ENCODE data around the gene NOP10. TPM values are rescaled to one million over a fixed set of nuclear protein-coding genes. Genes with fewer than 3 reads are reported as not detected.
"Not testable (repeated sequence)": the region's sequence is repeated elsewhere in the genome, so short reads cannot be mapped to it uniquely, and the experiment has no call there.

The NOP10 gene
- 112 TPM for total RNA-seq

- peak within 1 kb of the TSS; percentile 98 for H3K4me3 ChIP-seq (ENCODE audit: low read length)
- no peaks in the 10 kb centered on the region for H3K9me3 ChIP-seq (ENCODE audit: low read depth, low read length)
- H3K4me1 ChIP-seq (ENCODE audit: insufficient read depth, low read length): peaks cover 31% of the 10 kb centered on the region
- no peaks in the 10 kb centered on the region for H3K27me3 ChIP-seq (ENCODE audit: insufficient read depth, low read length)
Measured at GRCh38 chr15:34342737-34343575, at the start of gene NOP10, which contains the start of gene NUTM1. NOP10 (minus strand) TSS chr15:34343136; CDS start chr15:34343073, 63 bp downstream. NUTM1 (plus strand) TSS chr15:34343315; CDS start chr15:34343697, 382 bp downstream.

- H3K9me3 ChIP-seq (ENCODE audit: low read depth, low read length); H3K4me3 ChIP-seq (ENCODE audit: low read length); H3K4me1 ChIP-seq (ENCODE audit: insufficient read depth, low read length); H3K27me3 ChIP-seq (ENCODE audit: insufficient read depth, low read length): not testable (repeated sequence)
Measured at GRCh38 chr15:34389594-34390086, 46.7 kb upstream of the NOP10 start.

- H3K9me3 ChIP-seq (ENCODE audit: low read depth, low read length); H3K27me3 ChIP-seq (ENCODE audit: insufficient read depth, low read length); H3K4me1 ChIP-seq (ENCODE audit: insufficient read depth, low read length); H3K4me3 ChIP-seq (ENCODE audit: low read length): not testable (repeated sequence)
Measured at GRCh38 chr15:34381829-34382521, 39.0 kb upstream of the NOP10 start.

- not testable (repeated sequence) for H3K4me3 ChIP-seq (ENCODE audit: low read length); H3K4me1 ChIP-seq (ENCODE audit: insufficient read depth, low read length); H3K9me3 ChIP-seq (ENCODE audit: low read depth, low read length); H3K27me3 ChIP-seq (ENCODE audit: insufficient read depth, low read length)
Measured at GRCh38 chr15:34380491-34380890, 37.6 kb upstream of the NOP10 start.

GRCh38 chr15:34376856-34377255 lies 33.9 kb upstream of the NOP10 start:
- no peaks in the 10 kb centered on the region for H3K27me3 ChIP-seq (ENCODE audit: insufficient read depth, low read length)
- H3K4me1 ChIP-seq (ENCODE audit: insufficient read depth, low read length): no peaks in the 10 kb centered on the region
- H3K4me3 ChIP-seq (ENCODE audit: low read length): no peak overlapping the region
- no peaks in the 10 kb centered on the region for H3K9me3 ChIP-seq (ENCODE audit: low read depth, low read length)

- H3K27me3 ChIP-seq (ENCODE audit: insufficient read depth, low read length); H3K4me3 ChIP-seq (ENCODE audit: low read length); H3K4me1 ChIP-seq (ENCODE audit: insufficient read depth, low read length); H3K9me3 ChIP-seq (ENCODE audit: low read depth, low read length): not testable (repeated sequence)
Measured at GRCh38 chr15:34375541-34375940, 32.6 kb upstream of the NOP10 start.

GRCh38 chr15:34374816-34375215 lies 31.9 kb upstream of the NOP10 start:
- no peaks in the 10 kb centered on the region for H3K27me3 ChIP-seq (ENCODE audit: insufficient read depth, low read length)

GRCh38 chr15:34373951-34374350 lies 31.0 kb upstream of the NOP10 start:
- Histone ChIP-seq H3K4me1 (ENCODE audit: insufficient read depth, low read length) (no peaks in the 10 kb centered on the region), H3K9me3 (ENCODE audit: low read depth, low read length) (no peaks in the 10 kb centered on the region), H3K27me3 (ENCODE audit: insufficient read depth, low read length) (no peaks in the 10 kb centered on the region), H3K4me3 (ENCODE audit: low read length) (no peak overlapping the region)

More at GRCh38 chr15:34374816-34375215, 31.9 kb upstream of the NOP10 start:
- H3K9me3 ChIP-seq (ENCODE audit: low read depth, low read length): no peaks in the 10 kb centered on the region
- no peak overlapping the region for H3K4me3 ChIP-seq (ENCODE audit: low read length)
- H3K4me1 ChIP-seq (ENCODE audit: insufficient read depth, low read length): no peaks in the 10 kb centered on the region

GRCh38 chr15:34370643-34371042 lies 27.7 kb upstream of the NOP10 start:
- Histone ChIP-seq H3K27me3 (ENCODE audit: insufficient read depth, low read length) (no peaks in the 10 kb centered on the region), H3K4me1 (ENCODE audit: insufficient read depth, low read length) (peaks cover 18% of the 10 kb centered on the region), H3K4me3 (ENCODE audit: low read length) (no peak overlapping the region), H3K9me3 (ENCODE audit: low read depth, low read length) (no peaks in the 10 kb centered on the region)

- H3K27me3 ChIP-seq (ENCODE audit: insufficient read depth, low read length): no peaks in the 10 kb centered on the region
Measured at GRCh38 chr15:34370129-34370528, 27.2 kb upstream of the NOP10 start.

GRCh38 chr15:34367101-34368081 lies 24.5 kb upstream of the NOP10 start, which contains the start of gene LPCAT4:
LPCAT4 (minus strand) TSS chr15:34367196; CDS start chr15:34367100, 96 bp downstream.
- H3K4me3 ChIP-seq (ENCODE audit: low read length): peak within 1 kb of the TSS; percentile 68
- peaks cover 21% of the 10 kb centered on the region for H3K4me1 ChIP-seq (ENCODE audit: insufficient read depth, low read length)
- H3K9me3 ChIP-seq (ENCODE audit: low read depth, low read length): no peaks in the 10 kb centered on the region
- H3K27me3 ChIP-seq (ENCODE audit: insufficient read depth, low read length): no peaks in the 10 kb centered on the region

More at GRCh38 chr15:34370129-34370528, 27.2 kb upstream of the NOP10 start:
- Histone ChIP-seq H3K9me3 (ENCODE audit: low read depth, low read length) (no peaks in the 10 kb centered on the region), H3K4me3 (ENCODE audit: low read length) (no peak overlapping the region), H3K4me1 (ENCODE audit: insufficient read depth, low read length) (peaks cover 21% of the 10 kb centered on the region)

GRCh38 chr15:34366271-34367065 lies 23.5 kb upstream of the NOP10 start:
- Histone ChIP-seq H3K27me3 (ENCODE audit: insufficient read depth, low read length) (no peaks in the 10 kb centered on the region), H3K4me1 (ENCODE audit: insufficient read depth, low read length) (peaks cover 21% of the 10 kb centered on the region), H3K4me3 (ENCODE audit: low read length) (peak overlapping the region; percentile 68), H3K9me3 (ENCODE audit: low read depth, low read length) (no peaks in the 10 kb centered on the region)

GRCh38 chr15:34365836-34366235 lies 22.9 kb upstream of the NOP10 start:
- Histone ChIP-seq H3K4me3 (ENCODE audit: low read length) (peak overlapping the region; percentile 68), H3K27me3 (ENCODE audit: insufficient read depth, low read length) (no peaks in the 10 kb centered on the region), H3K4me1 (ENCODE audit: insufficient read depth, low read length) (peaks cover 21% of the 10 kb centered on the region)

More at GRCh38 chr15:34365836-34366235, 22.9 kb upstream of the NOP10 start:
- H3K9me3 ChIP-seq (ENCODE audit: low read depth, low read length): no peaks in the 10 kb centered on the region
